Body of pancreas (tissue), 4 donors: ENCODE measurements around the gene CNOT6.

ENCODE experiments used
- CTCF ChIP-seq, 7 experiments: fragments of 450-650 bp in 4 of 7; fragments of 200-600 bp in 3 of 7; sonication (generic) in 3 of 7; IDR thresholded peaks; one replicate each; pipeline ENCODE4 v1.5.1; 2016 to 2019; ENCODE audit warnings: antibody characterized with exemption in 7 of 7
- POLR2A ChIP-seq, 3 donors: fragments of 450-650 bp; IDR thresholded peaks; one replicate each; pipeline ENCODE4 v1.6.1; 2016; ENCODE audit warnings: antibody characterized with exemption in 3 of 3, mild to moderate bottlenecking in 2 of 3

- no peak for TF ChIP-seq CTCF (IDR thresholded peaks at IDR 0.05)
- no peak for TF ChIP-seq POLR2A (IDR thresholded peaks at IDR 0.05)
Observed at GRCh38 chr5:180586870-180587269, 92.7 kb downstream of the CNOT6 start.
